ENCODE measurements around the gene CIBAR2.
"Not testable (repeated sequence)": the region's sequence is repeated elsewhere in the genome, so short reads cannot be mapped to it uniquely, and the experiment has no call there.

The CIBAR2 gene

DNA sequence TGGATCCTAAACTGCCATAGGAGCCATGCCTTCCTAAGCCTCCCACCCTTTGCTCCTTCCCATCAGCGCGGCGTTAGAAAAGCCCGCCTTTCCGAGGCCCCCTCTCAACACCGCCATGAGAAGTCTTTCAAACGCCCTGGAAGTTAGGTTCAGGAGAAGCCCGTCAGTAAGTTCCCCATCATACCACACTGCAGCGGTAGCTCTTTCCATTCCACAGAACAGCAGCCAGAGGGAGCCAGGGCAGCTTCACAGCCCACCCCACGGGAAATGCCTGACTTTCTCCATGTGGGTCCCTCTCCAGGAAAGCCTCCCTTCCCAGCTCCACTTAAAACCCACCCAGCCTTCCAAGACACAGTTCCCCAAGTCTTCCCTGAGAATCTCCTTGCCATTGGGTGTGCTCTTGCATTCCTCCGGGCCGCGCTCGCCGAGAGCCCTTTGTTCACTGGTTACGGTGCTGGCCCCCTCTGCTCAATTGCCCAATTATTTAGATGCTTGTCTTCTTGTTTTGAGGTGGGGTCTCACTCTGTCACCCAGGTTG, 56.0 kb downstream of the CIBAR2 start:
- no peak for DNase-seq

DNA sequence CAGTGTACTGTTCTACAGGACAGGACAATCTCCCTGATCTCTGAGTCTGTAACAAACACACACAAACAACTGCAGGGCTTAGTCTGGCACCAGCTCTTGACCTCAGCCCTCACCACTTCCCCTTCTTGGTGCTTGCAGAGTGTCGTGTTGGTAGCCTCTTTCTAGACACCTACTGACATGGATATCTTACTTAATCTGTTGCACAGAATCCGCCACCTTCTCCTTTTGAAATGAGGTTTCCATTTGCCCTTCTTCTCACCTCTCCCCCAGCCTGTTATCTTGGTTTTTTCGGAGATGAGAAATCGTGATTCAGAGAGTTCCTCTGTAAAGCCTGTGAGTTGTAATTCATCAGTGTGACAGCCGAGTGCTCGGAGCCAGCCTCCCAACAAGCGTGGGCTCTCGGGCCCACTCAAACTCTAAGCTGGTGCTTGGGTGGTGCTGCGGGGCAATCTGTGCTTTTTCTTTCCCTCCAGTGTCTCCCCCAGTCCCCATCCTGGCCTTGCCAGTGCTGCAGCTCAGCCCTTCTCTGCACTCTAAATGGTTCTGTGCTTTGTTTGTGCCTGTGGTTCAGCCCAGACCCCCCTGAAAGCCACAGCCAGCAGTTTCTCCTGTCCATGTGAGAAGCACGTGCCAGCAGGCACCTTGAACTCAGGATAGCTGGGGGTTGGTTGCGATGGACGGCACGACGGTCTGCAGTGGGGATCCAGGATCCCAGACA, 56.6 kb downstream of the CIBAR2 start:
- DNase-seq = peak in 2 of 4 experiments; percentile 9 to 21

DNA sequence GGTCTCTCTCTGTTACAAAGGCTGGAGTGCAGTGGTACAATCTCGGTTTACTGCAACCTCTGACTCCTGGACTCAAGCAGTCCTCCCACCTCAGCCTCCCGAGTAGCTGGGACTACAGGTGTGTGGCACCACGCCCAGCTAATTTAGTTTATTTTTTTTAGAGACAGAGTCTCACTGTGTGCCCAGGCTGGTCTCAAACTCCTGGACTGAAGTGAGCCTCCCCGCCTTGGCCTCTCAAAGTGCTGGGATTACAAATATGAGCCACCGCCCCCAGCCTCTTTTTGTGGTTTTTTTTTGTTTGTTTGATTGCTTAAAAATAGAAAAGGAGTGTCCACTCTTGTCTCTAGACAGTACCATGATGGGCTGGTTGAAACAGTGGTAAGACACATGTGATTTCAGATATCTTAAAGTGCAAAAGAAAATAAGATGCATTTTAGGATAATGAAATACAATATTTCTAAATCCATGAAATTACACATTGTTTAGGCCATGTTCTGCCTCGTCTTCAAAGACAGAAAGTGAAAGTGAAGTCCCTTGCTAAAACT, 57.3 kb downstream of the CIBAR2 start:
- DNase-seq = no peak

DNA sequence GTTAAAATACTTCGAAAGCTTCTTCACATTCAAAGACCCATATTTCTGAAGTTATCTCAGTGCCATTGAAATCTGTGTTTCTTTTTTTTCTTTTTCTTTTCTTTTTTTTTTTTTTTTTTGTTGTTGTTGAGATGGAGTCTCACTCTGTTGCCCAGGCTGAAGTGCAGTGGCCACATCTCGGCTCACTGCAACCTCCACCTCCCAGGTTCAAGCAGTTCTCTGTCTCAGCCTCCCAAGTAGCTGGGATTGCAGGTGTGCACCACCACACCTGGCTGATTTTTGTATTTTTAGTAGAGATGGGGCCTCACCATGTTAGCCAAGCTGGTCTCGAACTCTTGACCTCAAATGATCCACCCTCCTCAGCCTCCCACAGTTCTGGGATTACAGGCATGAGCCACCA, 58.0 kb downstream of the CIBAR2 start:
- not testable (repeated sequence) for DNase-seq

DNA sequence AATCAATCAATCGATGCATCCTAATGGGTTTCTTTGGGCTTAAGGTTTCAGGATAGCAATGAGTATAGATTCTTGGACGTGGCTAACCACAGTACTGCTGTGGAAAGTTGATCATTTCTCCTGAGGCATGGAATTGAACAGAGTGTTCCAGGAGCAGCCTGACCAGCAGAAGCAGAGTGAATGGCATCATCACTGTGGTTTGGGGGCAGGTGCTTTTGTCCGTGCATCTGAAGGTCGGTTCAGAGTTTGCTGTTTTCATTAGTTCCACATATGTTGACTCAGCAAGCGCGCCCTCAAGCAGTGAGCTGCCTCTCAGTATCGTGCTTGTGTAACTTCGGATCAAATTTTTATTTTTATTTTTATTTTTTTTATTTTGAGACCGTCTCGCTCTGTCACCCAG, 59.7 kb downstream of the CIBAR2 start:
- no peak for DNase-seq

DNA sequence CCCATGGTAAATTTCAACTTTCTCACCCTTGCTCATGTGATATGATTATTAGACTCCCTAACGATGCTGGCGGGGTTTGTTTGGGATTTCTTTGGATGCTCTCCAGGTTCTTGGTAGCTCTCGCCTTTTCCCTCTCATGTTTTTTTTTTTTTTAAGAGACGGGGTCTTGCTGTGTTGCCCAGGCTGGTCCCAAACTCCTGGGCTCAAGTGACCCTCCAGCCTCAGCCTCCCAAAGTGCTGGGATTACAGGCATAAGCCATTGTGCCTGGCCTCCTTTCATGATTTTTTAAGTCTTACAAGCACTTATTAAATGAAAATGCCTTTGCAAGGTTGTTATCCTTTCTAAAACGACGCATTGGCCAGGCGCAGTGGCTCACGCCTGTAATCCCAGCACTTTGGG, 60.6 kb downstream of the CIBAR2 start:
- DNase-seq = no peak

DNA sequence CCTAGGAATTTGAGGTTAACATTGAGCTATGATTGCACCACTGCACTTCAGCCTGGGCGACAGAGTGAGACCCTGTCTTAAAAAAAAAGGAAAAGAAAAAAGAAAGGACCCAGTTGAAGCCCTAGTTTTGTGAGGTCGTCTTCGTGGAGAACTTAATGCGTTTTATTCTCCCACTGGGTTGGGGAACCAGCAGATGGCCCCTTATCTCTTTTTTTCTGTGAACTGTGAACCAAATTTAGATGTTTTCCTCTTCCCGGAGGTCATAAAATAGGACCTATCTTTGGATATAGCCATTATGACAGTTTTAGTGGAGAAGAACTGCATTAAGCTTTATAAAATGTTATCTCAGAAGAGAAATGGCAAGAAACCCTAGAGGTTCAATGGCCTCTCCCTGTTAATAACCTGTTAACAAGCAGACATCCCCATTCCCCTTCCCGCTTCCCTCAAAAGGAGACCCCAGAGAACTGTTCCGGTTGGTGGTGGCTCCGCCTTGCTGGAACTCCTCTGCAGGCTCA, 61.1 kb downstream of the CIBAR2 start:
- no peak for DNase-seq

DNA sequence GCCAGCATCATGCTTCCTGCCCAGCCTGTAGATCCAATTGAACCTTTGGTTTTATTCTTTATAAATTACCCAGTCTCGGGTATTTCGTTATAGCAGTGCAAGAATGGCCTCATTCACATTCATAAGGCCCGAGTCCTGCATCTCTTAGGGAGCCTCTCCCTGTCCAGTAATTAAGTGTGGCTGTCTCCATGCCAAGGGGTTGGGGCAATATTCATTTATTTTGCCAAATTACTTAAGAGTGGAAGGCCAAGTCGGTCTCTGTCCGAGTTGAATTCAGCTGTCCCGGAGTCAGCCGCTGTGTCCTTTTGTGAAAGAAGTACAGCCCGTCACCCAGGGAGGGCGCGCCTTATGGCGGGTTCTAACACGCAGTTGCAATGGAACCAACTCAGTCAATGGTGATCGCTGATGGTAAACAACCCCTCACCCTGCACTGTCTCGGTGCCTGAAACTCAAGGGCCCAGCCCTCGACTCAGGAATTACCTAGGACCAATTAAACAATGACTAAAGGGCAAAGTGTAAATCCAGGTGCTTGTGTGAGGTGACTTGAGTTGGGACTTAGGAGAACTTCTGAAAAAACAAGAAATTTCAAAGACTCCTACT, 62.5 kb downstream of the CIBAR2 start:
- DNase-seq = no peak

DNA sequence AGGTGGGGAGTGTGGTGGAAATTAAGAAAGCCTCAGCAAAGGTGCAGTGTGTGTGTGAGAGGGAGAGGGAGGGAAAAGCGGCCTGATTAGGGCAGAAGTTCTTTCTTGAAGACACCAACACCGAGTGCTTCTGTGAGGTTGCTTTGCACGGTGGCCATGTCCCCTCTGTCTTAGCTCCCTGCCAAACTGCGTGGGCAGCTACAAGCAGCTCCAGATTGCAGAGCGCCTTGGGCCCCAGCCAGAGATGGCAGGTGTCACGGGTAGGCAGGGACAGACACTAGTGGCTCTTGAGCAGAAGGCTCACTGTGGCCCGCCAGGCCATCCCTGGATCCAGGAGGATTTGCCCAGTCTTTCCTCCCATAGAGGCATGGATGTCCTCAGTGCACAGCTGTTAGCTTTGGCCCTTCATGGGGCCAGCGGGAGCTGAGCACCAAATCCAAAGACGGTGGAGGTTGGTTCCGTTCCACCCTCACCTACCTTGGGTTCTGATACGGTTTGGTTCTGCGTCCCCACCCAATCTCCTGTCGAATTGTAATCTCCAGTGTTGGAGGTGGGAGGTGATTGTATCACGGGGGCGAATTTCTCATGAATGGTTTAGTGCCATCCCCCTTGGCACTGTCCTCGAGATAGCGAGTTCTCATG, 63.2 kb downstream of the CIBAR2 start:
- DNase-seq = no peak

All from activated CD4-positive, CD25-positive, alpha-beta regulatory T cell (primary cell).